Measurements from ENCODE around the gene C6orf141. TPM values are rescaled to one million over a fixed set of nuclear protein-coding genes. Genes with fewer than 3 reads are reported as not detected.

C6orf141 gene
- polyA plus RNA-seq (2012; ENCODE audit: insufficient read length, low read depth): not detected

GRCh38 chr6:49550492-49551077 is at the start of gene C6orf141:
TSS of gene C6orf141 (plus strand) at chr6:49550668. CDS start at chr6:49550793, 125 bp downstream.
- no peak for TF ChIP-seq SIN3A (IDR thresholded peaks at IDR 0.05; ENCODE audit: borderline replicate concordance, insufficient read depth, low read length)
- TF ChIP-seq REST (IDR thresholded peaks at IDR 0.05; ENCODE audit: insufficient read depth in 1 of 2, low read depth in 2 of 2, low read length in 2 of 2): no peak
- no peak for TF ChIP-seq FOXP2 (optimal IDR thresholded peaks at IDR 0.05; ENCODE audit: borderline replicate concordance, extremely low read depth, extremely low read length, insufficient read depth)
- TF ChIP-seq POLR2AphosphoS5 (IDR thresholded peaks at IDR 0.05; ENCODE audit: low read depth, low read length): no peak
- no peak for TF ChIP-seq TAF1 (IDR thresholded peaks at IDR 0.05; ENCODE audit: borderline replicate concordance, insufficient read depth, low read length)

- TF ChIP-seq POLR2AphosphoS5 (IDR thresholded peaks at IDR 0.05; ENCODE audit: low read depth, low read length) (no peak), REST (IDR thresholded peaks at IDR 0.05; ENCODE audit: insufficient read depth in 1 of 2, low read depth in 2 of 2, low read length in 2 of 2) (no peak), TAF1 (IDR thresholded peaks at IDR 0.05; ENCODE audit: borderline replicate concordance, insufficient read depth, low read length) (no peak), FOXP2 (optimal IDR thresholded peaks at IDR 0.05; ENCODE audit: borderline replicate concordance, extremely low read depth, extremely low read length, insufficient read depth) (no peak), SIN3A (IDR thresholded peaks at IDR 0.05; ENCODE audit: borderline replicate concordance, insufficient read depth, low read length) (no peak)
Observed at GRCh38 chr6:49504666-49505065, 45.8 kb upstream of the C6orf141 start.

GRCh38 chr6:49506569-49507111 is 43.8 kb upstream of the C6orf141 start:
- TF ChIP-seq FOXP2 (optimal IDR thresholded peaks at IDR 0.05; ENCODE audit: borderline replicate concordance, extremely low read depth, extremely low read length, insufficient read depth) (no peak), TAF1 (IDR thresholded peaks at IDR 0.05; ENCODE audit: borderline replicate concordance, insufficient read depth, low read length) (no peak), REST (IDR thresholded peaks at IDR 0.05; ENCODE audit: insufficient read depth in 1 of 2, low read depth in 2 of 2, low read length in 2 of 2) (no peak), SIN3A (IDR thresholded peaks at IDR 0.05; ENCODE audit: borderline replicate concordance, insufficient read depth, low read length) (no peak), POLR2AphosphoS5 (IDR thresholded peaks at IDR 0.05; ENCODE audit: low read depth, low read length) (no peak)

GRCh38 chr6:49509342-49509741 is 41.1 kb upstream of the C6orf141 start:
- no peak for TF ChIP-seq FOXP2 (optimal IDR thresholded peaks at IDR 0.05; ENCODE audit: borderline replicate concordance, extremely low read depth, extremely low read length, insufficient read depth)

GRCh38 chr6:49513153-49513989 is 37.1 kb upstream of the C6orf141 start:
- TF ChIP-seq FOXP2 (optimal IDR thresholded peaks at IDR 0.05; ENCODE audit: borderline replicate concordance, extremely low read depth, extremely low read length, insufficient read depth) (no peak), TAF1 (IDR thresholded peaks at IDR 0.05; ENCODE audit: borderline replicate concordance, insufficient read depth, low read length) (no peak), REST (IDR thresholded peaks at IDR 0.05; ENCODE audit: insufficient read depth in 1 of 2, low read depth in 2 of 2, low read length in 2 of 2) (no peak), SIN3A (IDR thresholded peaks at IDR 0.05; ENCODE audit: borderline replicate concordance, insufficient read depth, low read length) (no peak), POLR2AphosphoS5 (IDR thresholded peaks at IDR 0.05; ENCODE audit: low read depth, low read length) (no peak)

Data from PFSK-1 (cell line).